ENCODE data around the gene C1orf122. TPM values are rescaled to one million over a fixed set of nuclear protein-coding genes. Genes with fewer than 3 reads are reported as not detected.

Gene C1orf122
- total RNA-seq, 1 donor from 2014 or later, result 52.6 TPM

DNA sequence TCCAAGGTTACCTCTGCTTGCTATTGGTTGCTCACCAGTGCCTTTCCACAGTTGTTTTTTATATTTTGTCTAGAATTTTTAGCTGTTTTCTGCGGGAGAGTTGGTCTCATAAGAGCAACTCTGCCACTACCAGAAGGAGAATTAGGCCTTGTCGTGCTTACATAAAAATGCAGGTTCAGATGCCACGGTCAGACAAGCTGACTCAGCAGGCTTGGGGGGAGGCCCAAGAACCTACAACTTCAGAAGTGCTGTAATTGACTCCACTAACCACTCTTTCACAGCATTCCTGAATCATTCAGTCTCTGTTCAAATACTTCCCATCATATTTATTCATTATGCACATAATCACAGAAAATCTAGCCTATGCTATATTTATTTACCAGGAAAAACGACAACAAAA, 23.5 kb downstream of the C1orf122 start:
- intact Hi-C loops (cut with DNase I), result no loop called here
- no peak for DNase-seq (ENCODE audit: missing footprints)
- ATAC-seq, result no peak

DNA sequence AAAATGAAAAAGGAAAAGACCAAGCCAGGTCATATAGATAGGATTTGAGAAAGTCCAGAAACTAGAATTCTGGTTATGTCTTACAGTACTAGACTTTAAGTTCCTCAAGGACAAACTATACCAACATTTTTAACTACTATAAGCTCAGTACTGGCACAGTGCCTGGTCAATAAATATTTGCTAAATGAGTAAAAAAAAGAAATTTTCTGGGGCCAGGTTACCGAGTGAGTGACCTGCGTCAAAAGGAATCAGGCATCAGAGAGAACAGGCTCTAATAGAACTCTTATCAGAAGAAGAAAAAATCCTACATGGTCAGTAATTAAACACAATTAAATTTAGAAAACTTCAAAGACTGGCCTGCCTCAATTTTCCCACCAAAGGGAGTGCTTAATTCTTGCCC, 24.2 kb downstream of the C1orf122 start:
- ATAC-seq (no peak), DNase-seq (ENCODE audit: missing footprints) (no peak)
- intact Hi-C loops (cut with DNase I), result no loop called here

DNA sequence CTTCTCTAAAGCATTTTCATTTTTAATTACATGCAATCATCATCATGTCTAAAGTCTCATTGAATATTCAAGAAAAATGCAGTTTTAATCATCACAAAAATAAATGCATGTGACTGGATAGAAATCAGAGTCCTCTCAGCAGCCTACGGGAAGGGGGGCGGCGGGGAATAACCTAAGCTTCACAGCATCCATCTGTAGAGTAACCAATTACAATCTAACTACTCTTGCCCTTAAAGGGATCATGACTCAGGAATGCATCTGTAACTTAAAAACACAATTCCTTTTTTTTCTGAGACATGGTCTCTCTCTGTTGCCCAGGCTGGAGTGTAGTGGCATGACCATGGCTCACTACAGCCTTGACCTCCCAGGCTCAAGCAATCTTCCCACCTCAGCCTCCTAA, 29.2 kb downstream of the C1orf122 start:
- intact Hi-C loops (cut with DNase I), result no loop called here
- DNase-seq (ENCODE audit: missing footprints), result no peak
- ATAC-seq, result no peak

DNA sequence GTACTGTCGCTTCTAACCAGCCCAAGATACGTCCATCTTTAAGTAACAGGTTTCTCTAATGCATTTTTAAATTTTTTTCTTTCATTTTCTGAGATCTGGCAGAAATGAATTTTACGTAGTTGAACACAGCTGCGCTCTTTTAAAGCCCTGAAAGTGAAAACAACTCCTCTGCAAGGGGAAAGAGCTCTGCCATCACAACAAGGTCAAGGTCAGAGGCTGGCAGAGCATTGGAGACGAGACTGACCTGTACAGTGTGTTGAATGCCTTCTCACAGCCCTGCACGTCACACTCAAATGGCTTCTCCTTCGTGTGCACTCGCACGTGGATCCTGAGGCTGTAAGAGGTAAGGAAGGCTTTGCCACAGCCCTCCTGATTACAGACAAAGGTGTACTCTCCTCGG, 32.1 kb downstream of the C1orf122 start:
- intact Hi-C loops (cut with DNase I), result no loop called here
- DNase-seq (ENCODE audit: missing footprints) (no peak), ATAC-seq (no peak)

DNA sequence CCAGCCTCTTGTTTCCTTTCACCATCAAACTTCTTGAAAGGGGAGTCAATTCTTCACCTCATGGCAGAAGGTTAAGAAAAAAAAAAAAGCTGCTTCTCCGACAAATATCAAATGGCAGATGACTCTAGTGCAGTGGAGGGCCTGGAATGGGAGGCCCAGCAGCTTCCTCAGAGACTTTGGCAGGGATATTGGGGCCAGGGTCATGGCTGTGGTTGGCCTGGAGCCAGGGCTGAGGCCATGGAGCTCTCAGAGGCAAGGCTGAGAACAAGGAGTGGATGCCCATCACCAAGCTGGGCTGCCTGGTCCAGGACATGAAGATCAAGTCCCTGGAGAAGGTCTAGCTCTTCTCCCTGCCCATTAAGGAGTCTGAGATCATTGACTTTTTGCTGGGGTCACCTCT, 33.1 kb downstream of the C1orf122 start:
- no peak for ATAC-seq
- DNase-seq (ENCODE audit: missing footprints), result no peak
- intact Hi-C loops (cut with DNase I), result no loop called here

DNA sequence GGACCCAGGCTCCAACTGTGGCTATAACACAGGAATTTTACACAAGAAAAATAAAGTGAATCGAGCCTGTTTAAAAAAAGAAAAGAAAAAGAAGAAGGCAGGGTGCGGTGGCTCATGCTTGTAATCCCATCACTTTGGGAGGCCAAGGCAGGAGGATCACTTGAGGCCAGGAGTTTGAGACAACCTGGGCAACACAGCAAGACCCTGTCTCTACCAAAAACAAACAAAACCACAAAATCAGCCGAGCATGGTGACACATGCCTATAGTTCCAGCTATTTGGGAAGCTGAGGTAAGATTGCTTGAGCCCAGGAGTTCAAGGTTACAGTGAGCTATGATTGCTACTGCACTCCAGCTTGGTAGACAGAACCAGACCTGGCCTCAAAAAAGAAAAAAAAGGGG, 34.1 kb downstream of the C1orf122 start:
- DNase-seq (ENCODE audit: missing footprints) (no peak), ATAC-seq (no peak)
- intact Hi-C loops (cut with DNase I), result no loop called here

DNA sequence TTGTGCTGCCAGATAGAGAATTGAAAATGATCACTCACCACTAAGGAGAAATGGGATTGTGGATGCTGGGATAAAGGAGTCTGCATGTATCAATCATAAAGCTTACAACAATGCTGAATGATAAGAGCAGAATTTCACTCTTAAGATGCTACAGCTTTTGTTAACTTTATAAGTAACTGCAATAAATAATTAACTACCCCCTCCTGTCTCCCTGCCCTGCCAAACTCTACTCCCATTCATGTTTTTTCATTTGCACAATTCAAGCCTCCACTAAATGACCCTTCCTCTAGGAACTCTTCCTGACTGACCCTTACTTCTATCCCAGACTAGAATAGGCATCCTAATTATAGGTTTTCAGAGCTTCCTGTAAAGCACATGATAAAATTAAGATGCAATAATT, 36.9 kb downstream of the C1orf122 start:
- DNase-seq (ENCODE audit: missing footprints), result no peak
- ATAC-seq, result no peak
- intact Hi-C loops (cut with DNase I), result no loop called here

DNA sequence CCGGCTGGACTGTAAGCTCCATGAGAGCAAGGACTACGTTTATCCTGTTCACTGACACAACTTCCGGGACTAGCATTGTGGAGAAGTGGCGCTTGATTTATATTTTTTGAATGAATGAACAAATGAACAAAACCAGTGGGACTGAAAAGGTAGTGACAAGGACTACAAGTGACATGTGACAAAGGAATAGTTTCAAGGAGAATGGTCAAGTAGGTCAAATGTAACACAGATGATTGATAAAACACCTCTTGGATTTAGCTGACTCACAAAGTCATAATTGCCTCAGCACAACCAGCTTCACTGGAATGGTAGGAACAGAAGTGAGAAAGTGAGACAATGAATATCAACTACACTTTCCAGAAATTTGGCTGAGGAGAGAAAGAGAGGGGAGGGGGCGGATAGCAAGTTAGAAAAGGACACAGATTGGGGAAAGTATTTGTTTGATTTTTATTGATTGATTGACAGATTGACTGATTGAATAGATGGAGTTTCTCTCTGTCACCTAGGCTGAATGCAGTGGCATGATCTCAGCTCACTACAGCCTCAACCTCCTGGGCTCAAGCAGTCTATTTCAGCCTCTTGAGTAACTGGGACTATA, 37.6 kb downstream of the C1orf122 start:
- DNase-seq (ENCODE audit: missing footprints) (no peak), ATAC-seq (no peak)
- intact Hi-C loops (cut with DNase I), result no loop called here

DNA sequence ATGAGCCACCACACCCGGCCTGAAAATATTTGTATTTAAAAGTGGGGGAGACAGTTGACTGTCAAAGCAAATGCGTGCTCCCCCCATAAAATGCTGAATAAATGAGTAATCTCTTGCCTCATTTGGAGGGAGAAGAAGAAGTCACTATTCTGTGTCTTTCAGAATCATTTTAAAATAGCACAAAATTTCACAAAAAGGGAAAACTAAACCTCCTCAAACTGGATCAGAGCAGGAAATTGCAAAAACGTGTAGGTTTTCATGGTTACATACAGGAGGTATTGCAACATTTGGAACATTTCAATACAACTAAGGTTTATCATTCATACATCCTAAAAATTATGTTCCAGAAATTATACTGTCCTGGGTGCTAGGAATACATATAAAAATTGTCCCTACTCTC, 38.2 kb downstream of the C1orf122 start:
- DNase-seq (ENCODE audit: missing footprints) (no peak), ATAC-seq (no peak)
- intact Hi-C loops (cut with DNase I), result no loop called here

DNA sequence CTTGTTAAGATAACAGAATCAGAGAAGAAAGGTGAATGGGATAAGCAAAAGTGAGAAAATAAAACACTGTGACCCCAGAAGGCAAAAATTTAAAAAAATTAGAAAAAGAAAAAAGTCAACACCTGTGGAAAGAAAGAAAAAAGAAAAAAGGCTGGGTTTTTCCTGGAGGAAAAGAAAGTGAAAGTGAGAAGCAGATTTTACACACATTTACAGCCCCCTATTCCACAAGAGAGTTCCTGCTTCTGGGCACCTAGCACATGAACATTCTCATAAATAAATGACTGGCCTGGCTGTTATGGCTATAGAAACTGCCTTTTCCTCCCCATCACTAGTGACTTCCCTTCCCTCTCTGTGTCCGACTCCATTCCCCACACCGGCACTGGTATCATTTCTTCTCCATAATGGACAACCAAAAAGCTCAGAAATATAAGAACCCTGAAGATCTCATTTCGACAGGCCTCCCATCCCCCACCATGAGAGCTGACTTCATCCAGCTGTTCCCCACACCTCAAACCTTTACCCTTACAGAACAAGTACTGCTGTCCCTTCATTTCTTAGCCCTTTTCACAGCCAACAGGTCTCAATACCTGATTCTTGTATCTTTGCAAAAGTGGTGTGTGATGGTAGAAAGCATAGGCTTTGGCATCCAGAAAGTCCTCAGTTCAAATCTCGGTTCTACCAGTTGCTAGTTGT, 39.2 kb downstream of the C1orf122 start:
- intact Hi-C loops (cut with DNase I), result no loop called here
- DNase-seq (ENCODE audit: missing footprints) (no peak), ATAC-seq (no peak)

DNA sequence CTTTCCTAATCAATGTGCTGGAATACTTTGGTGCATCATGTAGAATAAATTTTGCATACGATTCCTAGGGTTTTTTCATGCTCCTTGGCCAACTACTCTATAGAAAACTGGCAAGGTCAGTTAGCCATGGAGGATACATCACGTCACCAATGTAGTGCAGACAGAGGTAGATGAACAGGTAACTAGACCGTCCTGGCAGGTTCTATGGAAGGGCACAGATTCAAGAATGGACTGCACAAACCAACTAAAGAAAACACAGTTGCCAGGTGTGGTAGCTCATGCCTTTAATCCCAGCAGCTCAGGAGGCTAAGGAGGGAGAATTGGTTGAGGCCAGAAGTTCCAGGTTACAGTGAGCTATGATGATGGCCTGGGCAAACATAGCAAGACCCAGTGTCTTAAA, 41.9 kb downstream of the C1orf122 start:
- intact Hi-C loops (cut with DNase I), result no loop called here

DNA sequence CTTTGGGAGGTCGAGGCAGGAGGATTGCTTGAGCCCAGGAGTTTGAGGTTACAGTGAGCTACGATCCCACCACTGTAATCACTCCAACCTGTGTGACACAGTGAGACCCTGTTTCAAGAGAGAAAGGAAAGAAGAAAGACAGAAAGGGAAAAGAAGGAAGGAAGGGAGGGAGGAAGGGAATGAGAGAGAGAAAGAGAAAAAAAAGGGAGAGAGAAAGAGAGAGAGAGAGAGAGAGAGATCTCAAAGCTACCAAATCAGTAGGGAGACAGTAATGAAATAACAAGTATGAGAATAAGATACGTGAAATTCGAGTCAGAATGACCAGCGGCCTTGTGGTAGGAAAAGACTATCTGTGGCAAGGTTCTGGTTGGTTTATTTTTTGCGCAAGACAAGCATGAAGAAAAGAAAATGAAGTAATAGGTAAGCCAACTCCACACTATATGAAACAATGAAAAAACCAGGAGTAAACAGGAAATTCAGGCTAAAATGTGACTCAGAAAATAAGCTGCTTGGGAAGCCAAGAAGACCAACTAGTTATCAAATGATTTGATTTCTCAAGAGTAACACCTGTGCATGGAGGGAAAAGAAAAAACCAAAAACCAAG, 42.9 kb downstream of the C1orf122 start:
- DNase-seq (ENCODE audit: missing footprints), result no peak
- no peak for ATAC-seq
- intact Hi-C loops (cut with DNase I), result loop anchor here (10.0 kb wide), 1 partner anchor 256 kb away; the partner anchor contains the start of gene GNL2

More for the DNA sequence above, 41.9 kb downstream of the C1orf122 start:
- DNase-seq (ENCODE audit: missing footprints), result no peak
- no peak for ATAC-seq

DNA sequence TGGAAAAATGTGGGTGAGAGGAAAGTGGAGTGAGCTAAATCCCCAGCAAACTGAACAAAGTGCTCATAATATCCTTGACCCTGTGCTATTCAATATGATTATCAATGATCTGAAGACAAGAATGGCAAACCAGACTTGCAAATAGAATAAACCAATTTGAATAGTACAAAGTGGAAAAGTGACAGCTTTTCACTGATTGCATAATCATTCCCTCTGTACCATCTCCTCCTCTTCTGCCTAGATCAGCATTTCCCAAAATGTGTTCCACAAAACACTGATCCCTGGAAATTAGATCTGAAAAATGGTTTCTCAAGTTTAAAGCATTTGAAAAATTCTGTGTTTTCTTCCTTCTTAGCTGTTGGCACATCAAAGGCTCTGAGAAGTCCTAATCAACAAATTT, 43.7 kb downstream of the C1orf122 start:
- intact Hi-C loops (cut with DNase I), result loop anchor here (10.0 kb wide), 1 partner anchor 256 kb away; the partner anchor contains the start of gene GNL2
- DNase-seq (ENCODE audit: missing footprints), result no peak
- ATAC-seq, result no peak

DNA sequence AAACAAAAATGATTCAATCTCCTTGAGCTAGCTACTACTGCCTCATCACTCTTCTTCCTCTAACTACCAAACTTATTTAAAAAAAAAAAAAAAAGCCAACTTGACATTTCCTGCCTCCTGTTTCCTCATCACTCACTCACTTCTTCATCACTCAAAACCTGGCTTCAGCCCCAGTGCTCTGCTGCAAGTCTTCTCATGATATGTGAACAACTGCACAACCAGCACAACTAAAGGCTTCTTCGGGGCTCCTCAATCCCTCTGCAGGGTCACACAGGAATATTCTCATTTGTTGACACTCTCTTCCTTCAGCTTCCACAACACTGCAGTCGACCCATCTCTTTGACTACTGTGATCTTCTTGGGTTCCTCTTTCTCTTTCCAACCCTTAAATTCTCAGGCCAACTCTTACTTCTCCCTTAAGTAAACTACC, 44.2 kb downstream of the C1orf122 start:
- intact Hi-C loops (cut with DNase I), result loop anchor here (10.0 kb wide), 1 partner anchor 257 kb away; the partner anchor contains the start of gene GNL2
- DNase-seq (ENCODE audit: missing footprints), result no peak
- ATAC-seq, result no peak

DNA sequence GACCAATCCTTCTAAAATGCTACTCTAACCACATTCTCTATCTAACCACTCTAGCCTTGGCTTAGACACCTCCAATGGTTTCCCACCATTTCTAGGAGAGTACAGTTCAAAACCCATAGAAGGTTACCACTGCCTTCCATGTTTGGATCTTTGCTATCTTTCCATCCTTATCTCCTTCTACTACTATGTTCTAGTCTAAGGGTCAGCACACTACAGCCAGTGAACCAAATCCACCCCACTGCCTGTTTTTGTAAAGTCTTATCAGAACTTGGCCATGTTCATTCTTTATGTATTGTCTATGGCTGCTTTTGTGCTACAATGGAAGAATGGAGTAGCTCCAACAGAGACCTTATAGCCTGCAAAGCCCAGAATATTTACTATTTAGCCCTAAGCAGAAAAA, 45.6 kb downstream of the C1orf122 start:
- no peak for ATAC-seq
- DNase-seq (ENCODE audit: missing footprints), result no peak
- intact Hi-C loops (cut with DNase I), result loop anchor here (10.0 kb wide), 1 partner anchor 258 kb away; the partner anchor contains the start of gene GNL2

DNA sequence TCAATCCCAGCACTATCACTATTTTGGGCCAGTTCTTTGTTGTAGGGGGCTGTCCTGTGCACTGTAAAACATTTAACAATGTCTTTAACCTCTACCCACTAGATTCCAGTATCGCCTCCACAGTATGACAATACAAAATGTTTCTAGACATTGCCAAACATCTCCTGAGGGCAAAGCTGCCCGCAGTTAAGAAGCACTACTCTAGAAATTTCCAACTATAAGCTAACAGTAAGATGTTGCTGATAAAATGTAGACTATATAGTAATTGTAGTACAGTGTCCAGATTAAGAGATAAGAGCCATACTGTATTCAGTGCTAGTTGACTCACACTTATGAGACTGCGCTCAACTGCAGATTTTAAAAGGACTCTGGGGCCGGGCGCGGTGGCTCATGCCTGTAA, 46.8 kb downstream of the C1orf122 start:
- intact Hi-C loops (cut with DNase I), result loop anchor here (10.0 kb wide), 1 partner anchor 260 kb away; the partner anchor contains the start of gene GNL2

More for the DNA sequence above, 46.8 kb downstream of the C1orf122 start:
- DNase-seq (ENCODE audit: missing footprints) (no peak), ATAC-seq (no peak)

Measured in Right ventricle myocardium inferior (tissue), 1 donor.